B cell (primary cell): ENCODE measurements around the gene SMLR1. TPM values are rescaled to one million over a fixed set of nuclear protein-coding genes. Genes with fewer than 3 reads are reported as not detected.

Experiments
- ATAC-seq: fragments of 200-7000 bp; cut with Tn5 transposase; one replicate; pipeline ENCODE4 v1.10.0; 2021; ENCODE audit warnings: low read depth, mild to moderate bottlenecking, moderate number of reproducible peaks, moderate library complexity
- CTCF ChIA-PET: fragments of 350-600 bp; sonication (Branson Sonifier 250); formaldehyde crosslinking; loops from one replicate; lab custom pipeline; 2021; ENCODE audit warnings: antibody characterized with exemption, inconsistent platforms; lab: Charles Lee
- POLR2A ChIA-PET: fragments of 350-600 bp; sonication (Branson Sonifier 250); formaldehyde crosslinking; loops from one replicate; lab custom pipeline; 2021; ENCODE audit warnings: antibody characterized with exemption; lab: Charles Lee
- DNase-seq: peaks from one replicate; pipeline ENCODE4 v3.0.0; 2013
- H2AFZ ChIP-seq: 2 replicates; pipeline ENCODE4 v1.6.1; 2012; ENCODE audit warnings: mild to moderate bottlenecking, low read depth, low read length; ENCODE audit not compliant: insufficient read depth, poor library complexity, severe bottlenecking
- H3K27ac ChIP-seq, 2 donors: 1 replicate in 1 of 2; 2 replicates in 1 of 2; pipeline ENCODE4 v1.5.1; 2012 to 2013; ENCODE audit warnings: low read length in 2 of 2, mild to moderate bottlenecking in 2 of 2, moderate library complexity in 1 of 2
- H3K27me3 ChIP-seq, 4 experiments: fragments of 200-600 bp in 1 of 4; sonication (generic) in 1 of 4; replicated peaks in 1 of 4; 1 replicate in 2 of 4; 2 replicates in 2 of 4; pipeline versions ENCODE4 v1.6.1 to v1.7.0; 2013 to 2016; ENCODE audit warnings: low read length in 3 of 4, mild to moderate bottlenecking in 2 of 4, mixed read lengths in 1 of 4, moderate library complexity in 1 of 4; ENCODE audit not compliant: insufficient read depth in 4 of 4, control insufficient read depth in 3 of 4; ENCODE audit errors: control extremely low read depth in 1 of 4
- H3K36me3 ChIP-seq, 2 experiments: replicated peaks in 1 of 2; 1 replicate in 1 of 2; 2 replicates in 1 of 2; pipeline versions ENCODE4 v1.6.1 to v1.7.1; 2013; ENCODE audit warnings: low read length in 1 of 2; ENCODE audit not compliant: insufficient read depth in 2 of 2, control insufficient read depth in 1 of 2; ENCODE audit errors: control extremely low read depth in 1 of 2, extremely low read depth in 1 of 2
- H3K4me1 ChIP-seq, 2 donors: fragments of 200-600 bp in 1 of 2; sonication (generic) in 1 of 2; 1 replicate in 1 of 2; 2 replicates in 1 of 2; pipeline versions ENCODE4 v1.5.1 to v1.6.1; 2013 to 2017; ENCODE audit warnings: low read length in 2 of 2; ENCODE audit not compliant: control insufficient read depth in 2 of 2, insufficient read depth in 2 of 2
- H3K4me2 ChIP-seq: replicated peaks from 2 replicates; pipeline ENCODE3; 2012; ENCODE audit warnings: mild to moderate bottlenecking, low read depth, low read length; ENCODE audit not compliant: poor library complexity, severe bottlenecking
- H3K4me3 ChIP-seq, 5 experiments: fragments of 200-600 bp in 1 of 5; sonication (generic) in 1 of 5; 1 replicate in 3 of 5; 2 replicates in 2 of 5; pipeline versions ENCODE4 v1.5.1 to v1.7.0; 2011 to 2016; ENCODE audit warnings: low read length in 4 of 5, mild to moderate bottlenecking in 4 of 5, low read depth in 2 of 5, control low read depth in 1 of 5, moderate library complexity in 1 of 5; ENCODE audit not compliant: insufficient read depth in 1 of 5; ENCODE audit errors: control extremely low read depth in 1 of 5, extremely low read depth in 1 of 5
- H3K79me2 ChIP-seq: fragments of 200-600 bp; sonication (generic); one replicate; pipeline ENCODE4 v1.6.0; 2016; ENCODE audit warnings: low read length; ENCODE audit not compliant: control insufficient read depth, insufficient read depth
- H3K9ac ChIP-seq: fragments of 200-600 bp; sonication (generic); 2 replicates; pipeline ENCODE4 v1.6.1; 2017; ENCODE audit warnings: mild to moderate bottlenecking, low read length, moderate library complexity
- H3K9me3 ChIP-seq, 3 donors: one replicate each; pipeline versions ENCODE4 v1.6.1 to v1.7.1; 2013; ENCODE audit warnings: low read length in 2 of 3; ENCODE audit not compliant: control insufficient read depth in 2 of 3, insufficient read depth in 1 of 3; ENCODE audit errors: control extremely low read depth in 1 of 3
- H4K20me1 ChIP-seq: 2 replicates; pipeline ENCODE4 v1.6.0; 2012; ENCODE audit warnings: mild to moderate bottlenecking, low read length; ENCODE audit not compliant: insufficient read depth, control insufficient read depth, poor library complexity, severe bottlenecking
- H3K27ac Mint-ChIP-seq: one replicate; pipeline ENCODE4 v1.8.0; 2021; ENCODE audit warnings: mixed read lengths
- H3K27me3 Mint-ChIP-seq: one replicate; pipeline ENCODE4 v1.8.0; 2021; ENCODE audit warnings: mixed read lengths
- H3K4me1 Mint-ChIP-seq: one replicate; pipeline ENCODE4 v1.8.0; 2021; ENCODE audit warnings: mixed read lengths
- H3K4me3 Mint-ChIP-seq: one replicate; pipeline ENCODE4 v1.8.0; 2021; ENCODE audit warnings: mixed read lengths
- H3K9me3 Mint-ChIP-seq: one replicate; pipeline ENCODE4 v1.8.0; 2022; ENCODE audit warnings: mixed read lengths; ENCODE audit not compliant: insufficient read depth
- EZH2 ChIP-seq: IDR thresholded peaks from 2 replicates; pipeline ENCODE4 v1.6.1; 2012; ENCODE audit warnings: borderline replicate concordance, low read depth, mild to moderate bottlenecking, moderate library complexity, low read length; ENCODE audit not compliant: insufficient read depth, poor library complexity, severe bottlenecking
- WGBS: methylation state at CpG from one replicate; pipeline ENCODE4 v1.1.5; 2013; ENCODE audit warnings: missing lambda C conversion rate; ENCODE audit not compliant: insufficient coverage; 5-methylcytosine and 5-hydroxymethylcytosine counted together
- intact Hi-C: fragments of 100-400 bp; cut with micrococcal nuclease; formaldehyde crosslinking; loops from one replicate; pipeline ENCODE4 v1.10.0; 2022
- polyA plus RNA-seq: library from polyadenylated mRNA; depleted of rRNA; stranded (reverse); fragments of >200 nt; gene quantifications from 2 replicates; pipeline ENCODE4 v1.2.3, GENCODE V29; 2012
- total RNA-seq, 2 donors: library from RNA; stranded (reverse); fragments of 120-200 nt in 1 of 2; gene quantifications; 1 replicate in 1 of 2; 2 replicates in 1 of 2; pipeline versions ENCODE4 v1.2.3 to v1.2.4, GENCODE V29; 2013 to 2022
- TF ChIP-seq, protein P1 (sequence below): fragments of 200-600 bp; IDR thresholded peaks from one replicate; pipeline ENCODE4 v1.8.0; 2022; ENCODE audit warnings: antibody characterized with exemption, mild to moderate bottlenecking

Gene SMLR1
- total and polyA plus RNA-seq, 2 donors (not counting 1 experiment from before 2014, with no cell fraction given): not detected

DNA sequence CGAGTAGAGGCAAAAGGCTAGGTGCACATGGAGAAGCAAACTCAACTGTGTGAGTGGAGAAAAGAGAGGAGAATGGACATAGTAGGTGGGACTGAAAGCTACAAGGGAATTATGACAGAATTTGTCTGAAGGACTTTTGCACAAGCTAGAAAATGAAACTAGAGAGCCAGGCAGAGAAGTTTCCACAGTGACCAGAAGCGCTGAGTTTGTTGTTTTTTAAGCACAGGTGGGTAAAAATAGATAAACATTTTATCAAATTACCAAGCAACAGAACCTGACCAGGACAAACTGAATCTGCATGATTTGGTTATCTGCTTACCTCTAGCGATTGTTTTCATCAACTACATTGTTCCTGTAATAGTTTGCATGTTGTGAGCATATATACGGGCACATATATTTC, 38.6 kb downstream of the SMLR1 start:
- no peaks in the 10 kb centered on the region for H3K27me3 Mint-ChIP-seq
- TF ChIP-seq, protein P1, sequence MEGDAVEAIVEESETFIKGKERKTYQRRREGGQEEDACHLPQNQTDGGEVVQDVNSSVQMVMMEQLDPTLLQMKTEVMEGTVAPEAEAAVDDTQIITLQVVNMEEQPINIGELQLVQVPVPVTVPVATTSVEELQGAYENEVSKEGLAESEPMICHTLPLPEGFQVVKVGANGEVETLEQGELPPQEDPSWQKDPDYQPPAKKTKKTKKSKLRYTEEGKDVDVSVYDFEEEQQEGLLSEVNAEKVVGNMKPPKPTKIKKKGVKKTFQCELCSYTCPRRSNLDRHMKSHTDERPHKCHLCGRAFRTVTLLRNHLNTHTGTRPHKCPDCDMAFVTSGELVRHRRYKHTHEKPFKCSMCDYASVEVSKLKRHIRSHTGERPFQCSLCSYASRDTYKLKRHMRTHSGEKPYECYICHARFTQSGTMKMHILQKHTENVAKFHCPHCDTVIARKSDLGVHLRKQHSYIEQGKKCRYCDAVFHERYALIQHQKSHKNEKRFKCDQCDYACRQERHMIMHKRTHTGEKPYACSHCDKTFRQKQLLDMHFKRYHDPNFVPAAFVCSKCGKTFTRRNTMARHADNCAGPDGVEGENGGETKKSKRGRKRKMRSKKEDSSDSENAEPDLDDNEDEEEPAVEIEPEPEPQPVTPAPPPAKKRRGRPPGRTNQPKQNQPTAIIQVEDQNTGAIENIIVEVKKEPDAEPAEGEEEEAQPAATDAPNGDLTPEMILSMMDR: no peak
- H3K9me3 ChIP-seq: no peaks in the 10 kb centered on the region
- ATAC-seq (no peak), DNase-seq (no peak)
- H4K20me1 ChIP-seq: no peaks in the 10 kb centered on the region
- peaks cover 4 to 23% of the 10 kb centered on the region in 2 experiments for H3K36me3 ChIP-seq
- H3K4me1 Mint-ChIP-seq: no peaks in the 10 kb centered on the region
- no peak overlapping the region for H3K27ac Mint-ChIP-seq
- no peaks in the 10 kb centered on the region for H3K9me3 Mint-ChIP-seq
- no peaks in the 10 kb centered on the region for H3K79me2 ChIP-seq
- no peaks in the 10 kb centered on the region for H3K27me3 ChIP-seq
- H2AFZ ChIP-seq: no peak overlapping the region
- no peak overlapping the region for H3K4me3 ChIP-seq
- no peaks in the 10 kb centered on the region for H3K4me1 ChIP-seq
- ChIA-PET POLR2A (no interaction called here), CTCF (interaction anchor here (1.6 kb wide), 1 partner anchor 8 kb away, joined by 4 read pairs; no protein-coding TSS in a partner anchor)
- H3K9ac ChIP-seq: no peak overlapping the region
- H3K27ac ChIP-seq: no peak overlapping the region
- H3K4me3 Mint-ChIP-seq: no peak overlapping the region
- WGBS: 85% methylated on average over 1 of the region's 4 CpGs
- intact Hi-C loops: no loop called here
- H3K4me2 ChIP-seq: no peak overlapping the region

DNA sequence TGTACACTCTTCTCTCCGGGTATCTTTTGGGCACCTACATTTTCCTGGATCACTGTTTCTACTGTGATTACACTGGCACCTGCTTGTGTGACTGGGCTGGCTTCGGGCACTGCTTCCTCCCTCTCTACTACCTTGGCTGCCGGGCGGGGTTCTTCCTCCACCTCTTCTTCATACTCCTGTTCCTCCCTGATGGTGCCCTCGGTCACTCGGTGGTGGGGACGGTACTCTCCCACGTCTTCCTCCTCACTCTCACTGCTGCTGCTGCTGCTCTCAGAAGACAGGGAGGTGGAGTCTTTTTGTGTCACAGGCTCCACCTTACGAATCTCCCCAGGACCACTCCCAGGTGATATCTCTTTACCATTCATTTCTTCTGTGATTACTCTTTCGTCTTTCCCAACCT, 42.5 kb downstream of the SMLR1 start:
- no peak overlapping the region for H3K4me3 ChIP-seq
- H3K79me2 ChIP-seq: no peaks in the 10 kb centered on the region
- ATAC-seq: no peak
- no peak overlapping the region for H3K27ac Mint-ChIP-seq
- TF ChIP-seq EZH2: no peak
- TF ChIP-seq, protein P1: no peak
- no peak overlapping the region for H3K4me3 Mint-ChIP-seq
- no peaks in the 10 kb centered on the region for H3K27me3 Mint-ChIP-seq
- H3K4me1 Mint-ChIP-seq: no peaks in the 10 kb centered on the region
- no peak overlapping the region for H3K27ac ChIP-seq
- POLR2A ChIA-PET: no interaction called here
- no peaks in the 10 kb centered on the region for H3K4me1 ChIP-seq
- CTCF ChIA-PET: interaction anchor here (2.5 kb wide), 1 partner anchor 18 kb away, joined by 11 read pairs; no protein-coding TSS in a partner anchor
- H3K9me3 Mint-ChIP-seq: no peaks in the 10 kb centered on the region
- WGBS: 84% methylated on average over 7 of the region's 10 CpGs
- H3K9me3 ChIP-seq: no peaks in the 10 kb centered on the region
- H3K27me3 ChIP-seq: no peaks in the 10 kb centered on the region
- no peak overlapping the region for H3K4me2 ChIP-seq
- no peak for DNase-seq
- H3K9ac ChIP-seq: no peak overlapping the region
- intact Hi-C loops: loop anchor here (5.0 to 10.0 kb wide), 2 partner anchors 832 to 1275 kb away; no protein-coding TSS in a partner anchor
- no peak overlapping the region for H2AFZ ChIP-seq
- H3K36me3 ChIP-seq: peaks cover 3 to 11% of the 10 kb centered on the region in 2 experiments
- H4K20me1 ChIP-seq: no peaks in the 10 kb centered on the region
